Sigmoid colon (tissue), 3 donors: ENCODE measurements around the gene RBM38.
"Not testable (repeated sequence)": the region's sequence is repeated elsewhere in the genome, so short reads cannot be mapped to it uniquely, and the experiment has no call there.

Experiments used
- CTCF ChIP-seq, 4 experiments: fragments of 450-650 bp in 3 of 4; fragments of 200-600 bp in 1 of 4; IDR thresholded peaks; one replicate each; pipeline ENCODE4 v1.5.1; 2016 to 2019; ENCODE audit warnings: antibody characterized with exemption in 4 of 4, mild to moderate bottlenecking in 3 of 4, moderate library complexity in 2 of 4
- POLR2A ChIP-seq, 2 donors: fragments of 450-650 bp; IDR thresholded peaks; one replicate each; pipeline ENCODE4 v1.6.1; 2016; ENCODE audit warnings: antibody characterized with exemption in 2 of 2, mild to moderate bottlenecking in 2 of 2, moderate library complexity in 2 of 2

- TF ChIP-seq POLR2A, CTCF (IDR thresholded peaks at IDR 0.05): not testable (repeated sequence)
Observed at GRCh38 chr20:57430201-57430596, 39.0 kb downstream of the RBM38 start.
